ENCODE data around the gene DNAH17.

GRCh38 chr17:78504156-78504925 lies 72.9 kb downstream of the DNAH17 start:
- no peak for TF ChIP-seq CTCF (IDR thresholded peaks at IDR 0.05)
- TF ChIP-seq POLR2AphosphoS5 (IDR thresholded peaks at IDR 0.05; ENCODE audit: low read depth, low read length): no peak
- no peak for TF ChIP-seq SIN3A (IDR thresholded peaks at IDR 0.05; ENCODE audit: borderline replicate concordance, insufficient read depth, low read depth, low read length)
- no peak for TF ChIP-seq TCF7L2 (IDR thresholded peaks at IDR 0.05; ENCODE audit: low read depth, low read length)
